ENCODE measurements around the gene FBXO46.

DNA sequence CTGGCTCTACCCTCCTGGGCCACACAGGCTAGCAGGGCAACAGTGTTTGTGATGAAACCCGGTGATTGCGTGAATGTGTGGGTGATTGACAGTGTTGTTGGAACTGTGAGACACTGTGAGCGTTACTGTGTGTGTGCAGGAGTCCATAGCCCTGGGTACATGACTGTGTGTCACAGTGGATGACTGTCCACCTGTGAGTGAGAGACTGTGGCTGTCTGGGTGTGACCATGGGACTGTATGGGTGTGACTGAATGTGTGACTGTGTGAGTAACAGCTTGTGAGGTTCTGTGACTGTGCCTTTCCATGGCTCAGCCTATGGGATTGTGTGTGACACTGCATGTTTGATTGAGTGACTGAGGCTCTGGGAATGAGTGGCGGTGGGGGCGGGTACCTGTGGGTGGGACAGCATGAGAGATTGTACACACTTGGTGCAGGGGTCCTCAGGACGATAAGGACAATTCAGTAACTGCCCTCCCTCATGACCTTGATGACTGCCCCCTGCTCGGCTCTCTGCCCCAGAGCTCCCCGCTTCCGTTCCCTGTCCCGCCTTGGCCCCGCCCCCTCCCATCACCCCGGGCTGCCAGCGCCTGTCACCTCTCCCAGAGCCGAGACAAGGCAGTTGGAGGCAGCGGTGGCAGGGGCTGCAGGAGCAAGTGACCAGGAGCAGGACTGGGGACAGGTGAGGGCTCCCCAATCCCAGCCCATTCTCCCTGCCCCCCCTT is 62.9 kb downstream of the FBXO46 start, which contains the start of gene GIPR:
- TF ChIP-seq EP300 (IDR thresholded peaks at IDR 0.05; ENCODE audit: borderline replicate concordance in 1 of 2, low read depth in 1 of 2, low read length in 1 of 2), result no peak
- TF ChIP-seq, protein P1, sequence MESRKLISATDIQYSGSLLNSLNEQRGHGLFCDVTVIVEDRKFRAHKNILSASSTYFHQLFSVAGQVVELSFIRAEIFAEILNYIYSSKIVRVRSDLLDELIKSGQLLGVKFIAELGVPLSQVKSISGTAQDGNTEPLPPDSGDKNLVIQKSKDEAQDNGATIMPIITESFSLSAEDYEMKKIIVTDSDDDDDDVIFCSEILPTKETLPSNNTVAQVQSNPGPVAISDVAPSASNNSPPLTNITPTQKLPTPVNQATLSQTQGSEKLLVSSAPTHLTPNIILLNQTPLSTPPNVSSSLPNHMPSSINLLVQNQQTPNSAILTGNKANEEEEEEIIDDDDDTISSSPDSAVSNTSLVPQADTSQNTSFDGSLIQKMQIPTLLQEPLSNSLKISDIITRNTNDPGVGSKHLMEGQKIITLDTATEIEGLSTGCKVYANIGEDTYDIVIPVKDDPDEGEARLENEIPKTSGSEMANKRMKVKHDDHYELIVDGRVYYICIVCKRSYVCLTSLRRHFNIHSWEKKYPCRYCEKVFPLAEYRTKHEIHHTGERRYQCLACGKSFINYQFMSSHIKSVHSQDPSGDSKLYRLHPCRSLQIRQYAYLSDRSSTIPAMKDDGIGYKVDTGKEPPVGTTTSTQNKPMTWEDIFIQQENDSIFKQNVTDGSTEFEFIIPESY (IDR thresholded peaks at IDR 0.05; ENCODE audit: borderline replicate concordance, low read depth), result no peak
